OCI-LY7 (cell line): ENCODE measurements around the gene CEP83. TPM values are rescaled to one million over a fixed set of nuclear protein-coding genes. Genes with fewer than 3 reads are reported as not detected.

ENCODE experiments used
- BruUV-seq: library from RNA; stranded (reverse); fragments of 400-500 nt; replicated peaks from 2 replicates; lab custom pipeline; 2021; lab: Mats Ljungman, UMichigan
- CTCF ChIA-PET: fragments of 300-600 bp; sonication (Branson Sonifier 250); formaldehyde crosslinking; loops from one replicate; lab custom pipeline; 2022; ENCODE audit warnings: antibody characterized with exemption; ENCODE audit not compliant: unreplicated experiment; lab: Charles Lee
- POLR2A ChIA-PET: fragments of 300-600 bp; sonication (Branson Sonifier 250); formaldehyde crosslinking; loops from one replicate; lab custom pipeline; 2022; ENCODE audit warnings: antibody characterized with exemption; lab: Charles Lee
- DNase-seq: peaks from one replicate; pipeline ENCODE4 v3.0.0-alpha.2; 2015; ENCODE audit warnings: low spot score
- H2AFZ ChIP-seq: fragments of 200-600 bp; sonication (generic), shearing (Covaris generic); 2 replicates; pipeline ENCODE4 v1.6.1; 2014; ENCODE audit warnings: mild to moderate bottlenecking, antibody characterized with exemption, low read length, moderate library complexity
- H3K27ac ChIP-seq: fragments of 200-600 bp; sonication (generic); 2 replicates; pipeline ENCODE4 v1.5.1; 2014; ENCODE audit warnings: mixed run types, low read depth, mild to moderate bottlenecking, moderate library complexity, low read length, inconsistent platforms; ENCODE audit not compliant: poor library complexity, severe bottlenecking
- H3K36me3 ChIP-seq: fragments of 200-600 bp; sonication (generic); 2 replicates; pipeline ENCODE4 v1.6.1; 2014; ENCODE audit warnings: mild to moderate bottlenecking, antibody characterized with exemption, low read length, moderate library complexity, mixed read lengths; ENCODE audit not compliant: insufficient read depth
- H3K4me1 ChIP-seq: fragments of 200-600 bp; sonication (generic); 2 replicates; pipeline ENCODE4 v1.5.1; 2014; ENCODE audit warnings: mild to moderate bottlenecking, low read length; ENCODE audit not compliant: insufficient read depth, poor library complexity, severe bottlenecking
- H3K4me2 ChIP-seq: fragments of 200-600 bp; sonication (generic); 2 replicates; pipeline ENCODE4 v1.6.1; 2014; ENCODE audit warnings: mild to moderate bottlenecking, low read length
- H3K4me3 ChIP-seq: fragments of 200-600 bp; sonication (generic); 2 replicates; pipeline ENCODE4 v1.5.1; 2014; ENCODE audit warnings: mild to moderate bottlenecking, low read depth, low read length; ENCODE audit not compliant: poor library complexity, severe bottlenecking
- H3K79me2 ChIP-seq: fragments of 200-600 bp; sonication (generic); 2 replicates; pipeline ENCODE4 v1.6.1; 2016; ENCODE audit warnings: low read depth, mild to moderate bottlenecking, low read length, moderate library complexity, mixed read lengths; ENCODE audit not compliant: insufficient read depth
- H3K9me2 ChIP-seq: fragments of 200-600 bp; sonication (generic); 2 replicates; pipeline ENCODE4 v1.6.1; 2016; ENCODE audit warnings: mild to moderate bottlenecking, low read length, mixed read lengths; ENCODE audit not compliant: insufficient read depth
- H3K9me3 ChIP-seq: fragments of 200-600 bp; sonication (generic); 2 replicates; pipeline ENCODE4 v1.6.1; 2014; ENCODE audit warnings: mild to moderate bottlenecking, mixed run types, low read length, mixed read lengths
- H4K20me1 ChIP-seq: fragments of 200-600 bp; sonication (generic); 2 replicates; pipeline ENCODE4 v1.6.1; 2014; ENCODE audit warnings: mild to moderate bottlenecking, antibody characterized with exemption, low read length, moderate library complexity, mixed read lengths; ENCODE audit not compliant: insufficient read depth
- CTCF ChIP-seq: fragments of 200-600 bp; sonication (generic); conservative IDR thresholded peaks from 2 replicates; pipeline ENCODE4 v1.5.1; 2014; ENCODE audit warnings: mild to moderate bottlenecking, antibody characterized with exemption, low read length, moderate library complexity, mixed read lengths
- EZH2phosphoT487 ChIP-seq: fragments of 200-600 bp; sonication (generic); IDR thresholded peaks from 2 replicates; pipeline ENCODE4 v1.6.1; 2018; ENCODE audit warnings: low read depth, borderline replicate concordance, mild to moderate bottlenecking, mixed run types, antibody characterized with exemption, low read length, moderate library complexity, mixed read lengths
- intact Hi-C: fragments of 100-400 bp; cut with micrococcal nuclease; formaldehyde crosslinking; loops from one replicate; pipeline ENCODE4 v1.10.0; 2022; ENCODE audit not compliant: unreplicated experiment
- total RNA-seq, 2 experiments: library from RNA; depleted of rRNA in 1 of 2; stranded (reverse); fragments of >200 nt in 1 of 2; shearing (Covaris generic) in 1 of 2; gene quantifications; 2 replicates each; pipeline ENCODE4 v1.2.3, GENCODE V29; 2014 to 2022

The CEP83 gene
- total RNA-seq, 2 experiments from 2014 or later, result 29.7 to 35.2 TPM

- Histone ChIP-seq H3K36me3 (peaks cover 50% of the 10 kb centered on the region), H3K79me2 (no peaks in the 10 kb centered on the region), H3K4me1 (peaks cover 6% of the 10 kb centered on the region), H3K27ac (no peak overlapping the region), H3K4me3 (no peak overlapping the region), H3K4me2 (no peak overlapping the region), H3K9me3 (no peaks in the 10 kb centered on the region), H2AFZ (no peak overlapping the region), H3K9me2 (no peaks in the 10 kb centered on the region), H4K20me1 (no peaks in the 10 kb centered on the region)
- TF ChIP-seq CTCF, result no peak
- TF ChIP-seq EZH2phosphoT487, result no peak
- ChIA-PET CTCF (interaction anchor here (0.9 kb wide), 1 partner anchor 9 kb away, joined by 4 read pairs; no protein-coding TSS in a partner anchor), POLR2A (no interaction called here)
- no TSS peak for BruUV-seq
- intact Hi-C loops, result no loop called here
- no peak for DNase-seq
Observed at GRCh38 chr12:94312378-94312777, 147.3 kb downstream of the CEP83 start.

- no TSS peak for BruUV-seq
- no peaks in the 10 kb centered on the region for H4K20me1 ChIP-seq
- H3K4me1 ChIP-seq, result peaks cover 6% of the 10 kb centered on the region
- ChIA-PET POLR2A (no interaction called here), CTCF (no interaction called here)
- no peak overlapping the region for H3K4me3 ChIP-seq
- H3K9me3 ChIP-seq, result no peaks in the 10 kb centered on the region
- H3K27ac ChIP-seq, result no peak overlapping the region
- TF ChIP-seq CTCF (no peak), EZH2phosphoT487 (no peak)
- H3K9me2 ChIP-seq, result no peaks in the 10 kb centered on the region
- intact Hi-C loops, result no loop called here
- no peak overlapping the region for H3K4me2 ChIP-seq
- peaks cover 80% of the 10 kb centered on the region for H3K36me3 ChIP-seq
- H2AFZ ChIP-seq, result no peak overlapping the region
- H3K79me2 ChIP-seq, result no peaks in the 10 kb centered on the region
- no peak for DNase-seq
Observed at GRCh38 chr12:94309373-94309772, 150.3 kb downstream of the CEP83 start.

GRCh38 chr12:94308612-94309011, 151.1 kb downstream of the CEP83 start:
- Histone ChIP-seq H3K9me2 (no peaks in the 10 kb centered on the region), H4K20me1 (no peaks in the 10 kb centered on the region), H2AFZ (no peak overlapping the region), H3K79me2 (no peaks in the 10 kb centered on the region), H3K36me3 (peaks cover 88% of the 10 kb centered on the region), H3K4me3 (no peak overlapping the region), H3K27ac (no peak overlapping the region), H3K9me3 (no peaks in the 10 kb centered on the region), H3K4me1 (peaks cover 6% of the 10 kb centered on the region), H3K4me2 (no peak overlapping the region)
- no peak for TF ChIP-seq EZH2phosphoT487
- TF ChIP-seq CTCF, result no peak
- ChIA-PET CTCF (no interaction called here), POLR2A (no interaction called here)
- no peak for DNase-seq
- no TSS peak for BruUV-seq
- intact Hi-C loops, result no loop called here
